Left lung (tissue), 10 donors: ENCODE measurements around the gene NCAM2. TPM values are rescaled to one million over a fixed set of nuclear protein-coding genes. Genes with fewer than 3 reads are reported as not detected.

Experiments used
- ATAC-seq: fragments of 200-7000 bp; cut with Tn5 transposase; one replicate; pipeline ENCODE4 v1.9.1; 2020; ENCODE audit warnings: moderate library complexity
- DNase-seq, 4 donors: peaks; one replicate each; pipeline ENCODE4 v3.0.0-alpha.2; 2013 to 2020
- H3K27ac ChIP-seq, 2 donors: fragments of 200-600 bp; sonication (generic) in 1 of 2; one replicate each; pipeline versions ENCODE4 v1.5.0 to v1.8.0; 2020 to 2021
- H3K27me3 ChIP-seq, 2 donors: fragments of 200-600 bp; sonication (generic) in 1 of 2; one replicate each; pipeline versions ENCODE4 v1.5.0 to v1.8.0; 2020 to 2021
- H3K36me3 ChIP-seq, 2 donors: fragments of 200-600 bp; sonication (generic) in 1 of 2; one replicate each; pipeline versions ENCODE4 v1.5.0 to v1.8.0; 2020 to 2021
- H3K4me1 ChIP-seq, 2 donors: fragments of 200-600 bp; one replicate each; pipeline ENCODE4 v1.8.0; 2021
- H3K4me3 ChIP-seq, 2 donors: fragments of 200-600 bp; sonication (generic) in 1 of 2; one replicate each; pipeline versions ENCODE4 v1.5.0 to v1.8.0; 2020 to 2021; ENCODE audit warnings: mild to moderate bottlenecking in 1 of 2
- H3K9me3 ChIP-seq, 2 donors: fragments of 200-600 bp; sonication (generic) in 1 of 2; one replicate each; pipeline versions ENCODE4 v1.5.0 to v1.8.0; 2020 to 2021
- intact Hi-C, 2 donors: fragments of 100-400 bp; cut with DNase I; formaldehyde crosslinking; loops; one replicate each; pipeline versions ENCODE4 v1.11.2 to v1.14.2; 2022
- polyA plus RNA-seq, 6 donors: library from polyadenylated mRNA; unstranded; fragments of 120-200 nt; gene quantifications; one replicate each; pipeline ENCODE4 v1.2.1, GENCODE V29; 2013; ENCODE audit not compliant: insufficient read length in 6 of 6
- total RNA-seq, 2 donors: library from RNA; stranded (reverse); fragmentation: NEBNext Ultra II Directional; extraction: Animal tissue kit (Norgen Biotek cat#: 25700); gene quantifications; one replicate each; pipeline ENCODE4 v1.2.1, GENCODE V29; 2021
- TF ChIP-seq, protein P1 (sequence below), 2 donors: fragments of 200-600 bp; sonication (generic) in 1 of 2; IDR thresholded peaks; one replicate each; pipeline versions ENCODE4 v1.5.0 to v1.8.0; 2021; ENCODE audit warnings: antibody characterized with exemption in 2 of 2
- donor health status: DM: no; HTN: yes; CAD: no.
- donor health status: DM: no; HTN: no; CAD: no.

NCAM2 gene
- total and polyA plus RNA-seq, 8 donors = 3.3 to 30.4 (median 4.6) TPM

- Histone ChIP-seq H3K36me3 (no peaks in the 10 kb centered on the region), H3K4me3 (no peak overlapping the region), H3K4me1 (no peaks in the 10 kb centered on the region), H3K27me3 (no peaks in the 10 kb centered on the region), H3K9me3 (no peaks in the 10 kb centered on the region), H3K27ac (no peak overlapping the region)
- TF ChIP-seq, protein P1, sequence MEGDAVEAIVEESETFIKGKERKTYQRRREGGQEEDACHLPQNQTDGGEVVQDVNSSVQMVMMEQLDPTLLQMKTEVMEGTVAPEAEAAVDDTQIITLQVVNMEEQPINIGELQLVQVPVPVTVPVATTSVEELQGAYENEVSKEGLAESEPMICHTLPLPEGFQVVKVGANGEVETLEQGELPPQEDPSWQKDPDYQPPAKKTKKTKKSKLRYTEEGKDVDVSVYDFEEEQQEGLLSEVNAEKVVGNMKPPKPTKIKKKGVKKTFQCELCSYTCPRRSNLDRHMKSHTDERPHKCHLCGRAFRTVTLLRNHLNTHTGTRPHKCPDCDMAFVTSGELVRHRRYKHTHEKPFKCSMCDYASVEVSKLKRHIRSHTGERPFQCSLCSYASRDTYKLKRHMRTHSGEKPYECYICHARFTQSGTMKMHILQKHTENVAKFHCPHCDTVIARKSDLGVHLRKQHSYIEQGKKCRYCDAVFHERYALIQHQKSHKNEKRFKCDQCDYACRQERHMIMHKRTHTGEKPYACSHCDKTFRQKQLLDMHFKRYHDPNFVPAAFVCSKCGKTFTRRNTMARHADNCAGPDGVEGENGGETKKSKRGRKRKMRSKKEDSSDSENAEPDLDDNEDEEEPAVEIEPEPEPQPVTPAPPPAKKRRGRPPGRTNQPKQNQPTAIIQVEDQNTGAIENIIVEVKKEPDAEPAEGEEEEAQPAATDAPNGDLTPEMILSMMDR (IDR thresholded peaks at IDR 0.05) = no peak
- intact Hi-C loops = no loop called here
- no peak for DNase-seq
- ATAC-seq = no peak
Observed at GRCh38 chr21:21102896-21103295, 104.7 kb downstream of the NCAM2 start.

DNA sequence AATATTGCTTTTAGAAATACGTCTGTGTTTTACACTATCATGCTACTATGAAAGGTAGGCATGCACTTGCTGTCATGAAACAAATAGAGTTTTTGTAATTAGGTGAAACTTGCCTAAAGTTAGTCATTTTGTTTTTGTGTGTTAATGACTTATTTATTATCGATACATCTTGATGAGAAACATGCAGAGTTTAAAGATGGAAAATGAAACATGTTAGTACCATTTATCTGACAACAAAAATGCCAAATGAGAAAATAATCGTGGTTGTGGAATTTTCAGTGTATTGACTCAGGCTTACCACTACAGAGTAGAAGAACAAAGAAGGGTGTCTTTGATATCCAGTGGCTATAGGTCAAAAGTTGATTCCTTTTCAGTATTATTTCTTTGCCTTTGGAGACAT, 105.5 kb downstream of the NCAM2 start:
- no peaks in the 10 kb centered on the region for H3K9me3 ChIP-seq
- no peaks in the 10 kb centered on the region for H3K27me3 ChIP-seq
- no peak overlapping the region for H3K27ac ChIP-seq
- H3K4me1 ChIP-seq = no peaks in the 10 kb centered on the region
- no peaks in the 10 kb centered on the region for H3K36me3 ChIP-seq
- ATAC-seq (no peak), DNase-seq (no peak)
- TF ChIP-seq, protein P1 (IDR thresholded peaks at IDR 0.05) = no peak
- H3K4me3 ChIP-seq = no peak overlapping the region
- intact Hi-C loops = no loop called here

GRCh38 chr21:21109736-21110135, 111.5 kb downstream of the NCAM2 start:
- ATAC-seq (no peak), DNase-seq (no peak)
- Histone ChIP-seq H3K27ac (no peak overlapping the region), H3K36me3 (no peaks in the 10 kb centered on the region), H3K9me3 (no peaks in the 10 kb centered on the region), H3K4me3 (no peak overlapping the region), H3K27me3 (no peaks in the 10 kb centered on the region), H3K4me1 (no peaks in the 10 kb centered on the region)
- TF ChIP-seq, protein P1 (IDR thresholded peaks at IDR 0.05) = no peak
- intact Hi-C loops = no loop called here

DNA sequence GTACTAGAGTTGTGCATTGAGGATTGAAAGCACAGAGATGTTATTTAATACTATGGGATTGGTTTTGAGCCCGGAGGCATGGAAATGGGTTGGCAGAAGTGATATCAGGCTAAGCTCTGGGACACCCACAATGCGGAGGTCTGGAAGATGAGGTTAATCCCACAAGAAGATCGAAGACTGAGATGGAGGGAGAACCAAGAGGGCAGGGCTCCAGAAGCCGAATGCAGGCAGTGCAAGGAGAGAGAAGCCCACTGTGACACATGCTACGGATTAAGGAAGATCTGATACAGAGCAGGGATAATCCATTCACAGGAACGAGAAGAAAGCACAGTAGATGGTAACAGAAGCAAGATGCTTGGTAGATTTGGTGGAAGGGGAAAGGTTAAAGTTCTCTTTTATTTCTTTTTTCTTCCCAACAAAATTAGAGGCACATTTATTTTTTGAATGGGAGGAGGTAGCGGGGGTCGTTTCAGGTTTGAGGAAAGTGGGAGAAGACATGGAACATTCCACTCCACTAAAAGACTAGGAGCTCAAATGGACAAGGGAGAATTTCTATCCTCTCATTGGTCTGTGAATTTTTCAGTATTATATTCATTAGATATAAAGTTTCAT, 113.2 kb downstream of the NCAM2 start:
- Histone ChIP-seq H3K27ac (no peak overlapping the region), H3K4me1 (no peaks in the 10 kb centered on the region), H3K9me3 (no peaks in the 10 kb centered on the region), H3K27me3 (no peaks in the 10 kb centered on the region), H3K36me3 (no peaks in the 10 kb centered on the region), H3K4me3 (no peak overlapping the region)
- TF ChIP-seq, protein P1 (IDR thresholded peaks at IDR 0.05) = no peak
- no peak for DNase-seq
- ATAC-seq = no peak
- intact Hi-C loops = no loop called here

GRCh38 chr21:21114461-21114860, 116.3 kb downstream of the NCAM2 start:
- H3K9me3 ChIP-seq = no peaks in the 10 kb centered on the region
- intact Hi-C loops = no loop called here
- no peaks in the 10 kb centered on the region for H3K4me1 ChIP-seq

More at GRCh38 chr21:21114461-21114860, 116.3 kb downstream of the NCAM2 start:
- Histone ChIP-seq H3K27me3 (no peaks in the 10 kb centered on the region), H3K4me3 (no peak overlapping the region), H3K36me3 (no peaks in the 10 kb centered on the region), H3K27ac (no peak overlapping the region)
- TF ChIP-seq, protein P1 (IDR thresholded peaks at IDR 0.05) = no peak
- no peak for ATAC-seq
- DNase-seq = no peak
